T-cell (primary cell): Measurements from ENCODE around the gene COQ9. TPM values are rescaled to one million over a fixed set of nuclear protein-coding genes. Genes with fewer than 3 reads are reported as not detected.

Experiments
- ATAC-seq, 4 experiments: fragments of 200-7000 bp in 3 of 4; fragments of 150-1000 bp in 1 of 4; cut with Tn5 transposase; replicated peaks in 1 of 4; 1 replicate in 3 of 4; 2 replicates in 1 of 4; pipeline ENCODE4 v1.10.0; 2021; ENCODE audit warnings: moderate library complexity in 3 of 4, mild to moderate bottlenecking in 2 of 4, moderate number of reproducible peaks in 1 of 4
- CTCF ChIA-PET, 2 donors: fragments of 300-600 bp; sonication (Branson Sonifier 250); formaldehyde crosslinking; loops; one replicate each; lab custom pipeline; 2022; ENCODE audit warnings: antibody characterized with exemption in 2 of 2; lab: Charles Lee
- POLR2A ChIA-PET, 2 donors: fragments of 300-600 bp; sonication (Branson Sonifier 250); formaldehyde crosslinking; loops; one replicate each; lab custom pipeline; 2022; ENCODE audit warnings: antibody characterized with exemption in 2 of 2; lab: Charles Lee
- DNase-seq, 35 experiments: peaks; one replicate each; pipeline versions ENCODE4 v3.0.0 to v3.0.0-alpha.2; 2013 to 2023
- H3K27ac ChIP-seq: one replicate; pipeline ENCODE4 v1.5.1; 2013; ENCODE audit warnings: low read length
- H3K27me3 ChIP-seq, 2 experiments: replicated peaks in 1 of 2; 1 replicate in 1 of 2; 2 replicates in 1 of 2; pipeline versions ENCODE4 v1.6.1 to v1.7.0; 2013; ENCODE audit warnings: low read length in 1 of 2, mixed read lengths in 1 of 2; ENCODE audit not compliant: control insufficient read depth in 2 of 2, insufficient read depth in 2 of 2; ENCODE audit errors: extremely low read depth in 1 of 2
- H3K36me3 ChIP-seq, 2 donors: 1 replicate in 1 of 2; 2 replicates in 1 of 2; pipeline versions ENCODE4 v1.6.1 to v1.7.0; 2013; ENCODE audit warnings: low read length in 1 of 2; ENCODE audit not compliant: control insufficient read depth in 2 of 2, insufficient read depth in 1 of 2; ENCODE audit errors: extremely low read depth in 1 of 2
- H3K4me1 ChIP-seq, 2 experiments: 1 replicate in 1 of 2; 2 replicates in 1 of 2; pipeline versions ENCODE4 v1.6.1 to v1.7.0; 2013; ENCODE audit warnings: low read length in 2 of 2, mixed read lengths in 1 of 2; ENCODE audit not compliant: insufficient read depth in 2 of 2, control insufficient read depth in 1 of 2; ENCODE audit errors: extremely low read depth in 1 of 2
- H3K4me3 ChIP-seq, 2 donors: 1 replicate in 1 of 2; 2 replicates in 1 of 2; pipeline versions ENCODE4 v1.5.1 to v1.7.0; 2013; ENCODE audit warnings: mild to moderate bottlenecking in 2 of 2, low read length in 1 of 2, moderate library complexity in 1 of 2; ENCODE audit not compliant: control insufficient read depth in 1 of 2; ENCODE audit errors: extremely low read depth in 1 of 2
- H3K9me3 ChIP-seq: 2 replicates; pipeline ENCODE4 v1.7.0; 2013
- H3K27ac Mint-ChIP-seq, 2 donors: one replicate each; pipeline ENCODE4 v1.8.0; 2020 to 2021; ENCODE audit warnings: mild to moderate bottlenecking in 2 of 2, mixed read lengths in 2 of 2
- H3K27me3 Mint-ChIP-seq, 2 donors: one replicate each; pipeline ENCODE4 v1.8.0; 2021 to 2022; ENCODE audit warnings: mixed read lengths in 2 of 2
- H3K36me3 Mint-ChIP-seq: one replicate; pipeline ENCODE4 v1.8.0; 2021; ENCODE audit warnings: mixed read lengths
- H3K4me1 Mint-ChIP-seq, 3 donors: one replicate each; pipeline ENCODE4 v1.8.0; 2020 to 2022; ENCODE audit warnings: mixed read lengths in 3 of 3, mild to moderate bottlenecking in 1 of 3
- H3K4me3 Mint-ChIP-seq, 3 donors: one replicate each; pipeline ENCODE4 v1.8.0; 2020 to 2022; ENCODE audit warnings: mild to moderate bottlenecking in 3 of 3, mixed read lengths in 3 of 3, moderate library complexity in 3 of 3
- H3K9me3 Mint-ChIP-seq, 3 donors: one replicate each; pipeline ENCODE4 v1.8.0; 2020 to 2022; ENCODE audit warnings: mixed read lengths in 3 of 3
- WGBS: methylation state at CpG from one replicate; pipeline ENCODE4 v1.1.5; 2013; ENCODE audit warnings: missing lambda C conversion rate; ENCODE audit not compliant: insufficient coverage; 5-methylcytosine and 5-hydroxymethylcytosine counted together
- total RNA-seq, 35 experiments: library from RNA in 6 of 35; stranded (reverse) in 6 of 35; fragments of 120-200 nt in 1 of 35; gene quantifications; one replicate each; pipeline versions ENCODE4 v1.2.1 to v1.2.4 and lab custom pipeline; 2013 to 2026

COQ9 gene
- total RNA-seq, 5 donors from 2014 or later (not counting 1 experiment from before 2014, with no cell fraction given): 18.0 to 35.3 (median 34.2) TPM

DNA sequence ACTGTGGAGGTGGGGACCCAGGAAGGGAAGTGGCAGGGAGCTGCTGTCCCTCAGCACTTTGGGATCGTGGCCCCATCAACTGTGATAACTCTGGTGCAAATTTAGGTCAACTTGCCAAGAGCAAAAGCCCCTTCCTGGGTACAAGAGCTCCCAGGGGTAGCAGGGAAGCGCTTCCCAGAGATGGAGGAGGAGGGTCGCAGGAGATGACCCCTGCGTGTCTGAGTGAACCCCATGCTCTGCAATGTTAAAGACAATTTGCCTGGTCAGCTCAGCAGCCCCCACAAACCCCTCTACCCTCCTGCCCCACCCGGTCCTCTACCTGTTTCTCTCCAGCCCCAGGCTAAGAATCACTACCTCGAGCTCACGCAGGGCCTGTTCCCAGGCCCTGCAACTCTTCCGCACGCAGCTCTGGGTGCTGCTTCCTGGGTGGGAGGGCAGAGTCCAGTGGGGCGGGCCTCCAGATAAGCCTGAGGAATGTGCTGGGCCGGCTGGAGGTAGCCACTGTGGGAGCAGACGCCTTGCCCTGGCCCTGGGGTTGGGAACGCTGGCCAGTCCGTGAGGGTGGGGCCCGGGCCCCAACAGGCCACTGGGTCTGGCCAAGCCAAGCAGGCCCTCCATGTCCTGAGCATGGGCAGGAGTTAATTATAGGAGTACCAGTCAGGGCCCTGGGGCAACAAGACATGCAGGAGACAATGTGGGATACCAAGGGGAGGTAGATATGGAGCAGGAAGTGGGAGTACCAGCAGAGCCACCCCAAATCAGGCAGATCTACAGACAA is 32.9 kb downstream of the COQ9 start:
- WGBS: 90% methylated on average over 12 of the region's 15 CpGs
- H3K27me3 ChIP-seq: no peaks in the 10 kb centered on the region
- Mint-ChIP-seq H3K4me3 (no peak overlapping the region), H3K9me3 (no peaks in the 10 kb centered on the region), H3K27ac (no peak overlapping the region), H3K36me3 (no peaks in the 10 kb centered on the region), H3K27me3 (no peaks in the 10 kb centered on the region), H3K4me1 (peaks cover 16 to 22% (median 21%) of the 10 kb centered on the region in 3 donors)
- no peak overlapping the region for H3K27ac ChIP-seq
- H3K9me3 ChIP-seq: no peaks in the 10 kb centered on the region
- POLR2A ChIA-PET: no interaction called here
- DNase-seq (no peak), ATAC-seq (no peak)
- CTCF ChIA-PET: no interaction called here
- peaks cover 4 to 30% of the 10 kb centered on the region in 2 experiments for H3K4me1 ChIP-seq
- H3K36me3 ChIP-seq: no peaks in the 10 kb centered on the region
- H3K4me3 ChIP-seq: no peak overlapping the region

- H3K36me3 Mint-ChIP-seq: no peaks in the 10 kb centered on the region
- H3K4me1 Mint-ChIP-seq: peaks cover 20 to 29% (median 24%) of the 10 kb centered on the region in 3 donors
- ATAC-seq: no peak
- H3K27me3 Mint-ChIP-seq: no peaks in the 10 kb centered on the region
- H3K4me1 ChIP-seq: peaks cover 4 to 30% of the 10 kb centered on the region in 2 experiments
- peaks cover 0 to 3% of the 10 kb centered on the region in 2 experiments for H3K27me3 ChIP-seq
- H3K36me3 ChIP-seq: no peaks in the 10 kb centered on the region
- 85% methylated on average over 6 of the region's 6 CpGs for WGBS
- H3K27ac Mint-ChIP-seq: no peak overlapping the region
- DNase-seq: no peak
- H3K27ac ChIP-seq: no peak overlapping the region
- ChIA-PET POLR2A (no interaction called here), CTCF (no interaction called here)
- H3K9me3 ChIP-seq: no peaks in the 10 kb centered on the region
- no peak overlapping the region for H3K4me3 Mint-ChIP-seq
- no peak overlapping the region for H3K4me3 ChIP-seq
- no peaks in the 10 kb centered on the region for H3K9me3 Mint-ChIP-seq
Measured at GRCh38 chr16:57480754-57481230, 33.5 kb downstream of the COQ9 start.

DNA sequence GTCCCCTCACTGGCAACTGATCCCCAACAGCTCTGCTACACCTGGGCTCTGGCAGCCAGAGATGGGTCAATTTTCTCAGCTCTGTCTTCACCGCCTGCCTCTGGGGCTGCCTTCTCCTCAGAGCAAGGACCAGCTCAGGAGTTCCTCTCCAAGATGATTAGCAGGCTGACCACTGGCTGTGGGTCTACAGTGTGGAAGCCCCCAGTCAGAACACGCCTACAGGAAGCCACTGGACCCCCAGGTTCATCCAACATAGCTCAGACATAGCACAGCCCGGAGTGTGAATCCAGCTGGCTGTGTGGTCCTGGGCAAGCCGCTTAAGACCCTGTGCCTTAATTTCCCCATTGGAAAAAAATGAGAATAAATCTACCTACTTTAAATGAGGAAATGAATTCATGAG is 34.1 kb downstream of the COQ9 start:
- ATAC-seq (no peak), DNase-seq (no peak)
- H3K27ac Mint-ChIP-seq: no peak overlapping the region
- POLR2A ChIA-PET: no interaction called here
- Histone ChIP-seq H3K27ac (no peak overlapping the region), H3K4me3 (no peak overlapping the region), H3K4me1 (peaks cover under 1 to 27% of the 10 kb centered on the region in 2 experiments), H3K36me3 (no peaks in the 10 kb centered on the region), H3K27me3 (peaks cover 0 to 3% of the 10 kb centered on the region in 2 experiments), H3K9me3 (no peaks in the 10 kb centered on the region)
- H3K4me3 Mint-ChIP-seq: no peak overlapping the region
- H3K27me3 Mint-ChIP-seq: no peaks in the 10 kb centered on the region
- H3K4me1 Mint-ChIP-seq: peaks cover 17 to 26% (median 20%) of the 10 kb centered on the region in 3 donors
- no peaks in the 10 kb centered on the region for H3K36me3 Mint-ChIP-seq
- CTCF ChIA-PET: no interaction called here
- no peaks in the 10 kb centered on the region for H3K9me3 Mint-ChIP-seq
- 84% methylated on average over 2 of the region's 4 CpGs for WGBS

DNA sequence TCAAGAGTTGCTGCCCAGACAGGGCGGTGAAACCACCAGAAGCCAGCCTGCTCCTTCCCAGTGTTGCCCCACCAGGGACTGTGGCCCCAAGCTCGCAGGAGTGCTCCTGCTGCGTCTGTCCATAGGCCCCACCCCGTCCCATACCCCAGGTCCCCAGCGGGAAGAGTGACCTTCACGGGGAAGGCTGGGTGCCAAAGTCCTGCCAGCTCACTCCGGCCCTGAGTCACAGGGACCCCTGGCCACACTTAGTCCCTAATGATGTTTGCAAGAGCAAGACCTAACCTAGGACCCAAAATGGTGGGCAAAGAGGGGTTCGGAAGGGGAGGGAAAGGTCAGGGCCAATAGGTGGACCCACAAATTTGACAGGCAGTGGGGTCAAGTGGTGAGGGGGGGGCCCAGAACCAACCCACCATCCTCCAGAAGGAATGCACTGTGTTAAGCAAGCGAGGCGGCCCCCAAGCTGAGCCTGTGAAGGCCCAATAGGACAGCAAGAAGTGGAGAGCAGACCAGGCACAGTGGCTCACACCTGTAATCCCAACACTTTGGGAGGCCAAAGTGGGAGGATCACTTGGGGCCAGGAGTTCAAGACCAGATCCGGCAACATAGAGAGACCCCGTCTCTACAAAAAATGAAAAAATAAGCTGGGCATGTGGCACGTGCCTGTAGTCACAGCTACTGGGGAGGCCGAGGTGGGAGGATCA is 35.7 kb downstream of the COQ9 start:
- Histone ChIP-seq H3K27ac (no peak overlapping the region), H3K9me3 (no peaks in the 10 kb centered on the region), H3K36me3 (no peaks in the 10 kb centered on the region), H3K4me1 (peaks cover 0 to 25% of the 10 kb centered on the region in 2 experiments), H3K27me3 (peaks cover 0 to 3% of the 10 kb centered on the region in 2 experiments), H3K4me3 (no peak overlapping the region)
- Mint-ChIP-seq H3K4me3 (no peak overlapping the region), H3K9me3 (no peaks in the 10 kb centered on the region), H3K4me1 (peaks cover 21 to 31% (median 26%) of the 10 kb centered on the region in 3 donors), H3K27ac (no peak overlapping the region), H3K27me3 (no peaks in the 10 kb centered on the region), H3K36me3 (no peaks in the 10 kb centered on the region)
- POLR2A ChIA-PET: interaction anchor here in 1 of 2 donors (0.6 kb wide), 1 partner anchor 54 kb away, joined by 3 read pairs; no protein-coding TSS in a partner anchor
- CTCF ChIA-PET: no interaction called here
- 94% methylated on average over 8 of the region's 14 CpGs for WGBS
- ATAC-seq (no peak), DNase-seq (no peak)

DNA sequence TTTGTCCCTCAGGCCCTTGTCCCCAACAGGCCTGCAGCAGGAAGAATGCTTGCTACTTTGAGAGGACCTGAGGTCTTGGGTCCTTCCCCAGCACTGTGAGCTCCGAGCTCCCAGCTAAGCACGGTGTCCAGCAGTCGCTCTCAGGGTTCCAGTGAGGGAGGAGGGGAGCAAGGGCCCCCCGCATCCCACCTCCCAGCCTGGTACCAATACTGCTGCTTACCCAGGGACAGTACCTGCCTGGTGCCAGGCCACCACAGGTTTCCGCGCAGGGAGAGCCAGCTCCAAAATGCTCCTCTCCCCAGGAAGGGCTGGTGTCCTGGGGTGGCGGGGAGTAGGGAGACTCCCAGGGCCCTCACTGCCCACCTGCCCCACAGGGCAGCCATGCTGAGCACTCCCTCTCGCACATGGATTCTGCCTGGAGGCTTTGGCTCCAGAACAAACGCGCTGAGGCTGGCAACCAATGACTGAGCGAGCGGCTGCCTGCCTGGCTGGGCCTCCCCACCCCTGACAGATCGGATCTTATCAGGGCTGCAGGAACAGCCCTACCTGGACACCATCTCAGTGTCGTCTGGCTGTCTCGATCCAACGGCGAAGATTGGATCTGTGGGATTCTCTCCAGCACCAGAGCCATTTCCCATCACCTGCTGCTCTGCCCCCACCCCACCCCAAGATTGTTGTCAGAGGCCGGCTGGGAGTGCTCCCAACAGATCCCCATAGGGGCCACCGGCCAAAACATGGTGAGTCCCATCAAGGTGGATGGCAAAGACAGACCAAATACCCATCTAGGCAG is 36.6 kb downstream of the COQ9 start:
- no peaks in the 10 kb centered on the region for H3K9me3 ChIP-seq
- no peaks in the 10 kb centered on the region for H3K9me3 Mint-ChIP-seq
- H3K36me3 ChIP-seq: no peaks in the 10 kb centered on the region
- WGBS: 93% methylated on average over 14 of the region's 19 CpGs
- H3K4me1 Mint-ChIP-seq: peaks cover 21 to 28% (median 26%) of the 10 kb centered on the region in 3 donors
- peaks cover 0 to 25% of the 10 kb centered on the region in 2 experiments for H3K4me1 ChIP-seq
- peak overlapping the region in 2 of 3 donors; percentile 24 to 30 for H3K4me3 Mint-ChIP-seq
- DNase-seq: no peak
- no peaks in the 10 kb centered on the region for H3K36me3 Mint-ChIP-seq
- H3K27ac Mint-ChIP-seq: no peak overlapping the region
- ATAC-seq: no peak
- ChIA-PET CTCF (interaction anchor here in 1 of 2 donors (0.5 kb wide), 1 partner anchor 13 kb away, joined by 4 read pairs; no protein-coding TSS in a partner anchor), POLR2A (no interaction called here)
- H3K27me3 Mint-ChIP-seq: no peaks in the 10 kb centered on the region
- no peak overlapping the region for H3K27ac ChIP-seq
- no peak overlapping the region for H3K4me3 ChIP-seq
- H3K27me3 ChIP-seq: peaks cover 0 to 3% of the 10 kb centered on the region in 2 experiments
